Neural cell (in vitro differentiated cells): ENCODE results near the gene RRAGB. TPM values are rescaled to one million over a fixed set of nuclear protein-coding genes. Genes with fewer than 3 reads are reported as not detected.
"Not testable (repeated sequence)": the region's sequence is repeated elsewhere in the genome, so short reads cannot be mapped to it uniquely, and the experiment has no call there.

ENCODE experiments used
- H2AFZ ChIP-seq: fragments of 200-600, 300-800 bp; sonication (generic), shearing (Covaris generic); 2 replicates; pipeline ENCODE4 v1.6.0; 2014; ENCODE audit warnings: low read depth, mild to moderate bottlenecking, antibody characterized with exemption, low read length, moderate library complexity
- H3F3A ChIP-seq: fragments of 200-600 bp; shearing (Covaris generic); 2 replicates; pipeline ENCODE4 v1.6.1; 2016; ENCODE audit warnings: mild to moderate bottlenecking, moderate library complexity, mixed read lengths, antibody characterized with exemption, low read length; ENCODE audit not compliant: insufficient read depth, poor library complexity, severe bottlenecking
- H3K27ac ChIP-seq: fragments of 200-600, 300-800 bp; sonication (generic), shearing (Covaris generic); 2 replicates; pipeline ENCODE4 v1.5.1; 2014; ENCODE audit warnings: mild to moderate bottlenecking, low read length, moderate library complexity
- H3K27me3 ChIP-seq: fragments of 300-800, 200-600 bp; sonication (generic), shearing (Covaris generic); 2 replicates; pipeline ENCODE4 v1.6.0; 2014; ENCODE audit warnings: mild to moderate bottlenecking, low read depth, low read length, moderate library complexity; ENCODE audit not compliant: insufficient read depth
- H3K36me3 ChIP-seq: fragments of 300-800, 200-600 bp; sonication (generic), shearing (Covaris generic); 2 replicates; pipeline ENCODE4 v1.5.1; 2014; ENCODE audit warnings: mild to moderate bottlenecking, antibody characterized with exemption, low read length, moderate library complexity; ENCODE audit not compliant: insufficient read depth
- H3K4me2 ChIP-seq: fragments of 300-800, 200-600 bp; sonication (generic), shearing (Covaris generic); 2 replicates; pipeline ENCODE4 v1.6.0; 2014; ENCODE audit warnings: mild to moderate bottlenecking, low read length
- H3K4me3 ChIP-seq: fragments of 300-800, 200-600 bp; sonication (generic), shearing (Covaris generic); 2 replicates; pipeline ENCODE4 v1.5.1; 2014; ENCODE audit warnings: mild to moderate bottlenecking, low read length, moderate library complexity
- H3K79me2 ChIP-seq: fragments of 200-600 bp; shearing (Covaris generic); replicated peaks from 2 replicates; pipeline ENCODE4 v1.6.0; 2014; ENCODE audit warnings: mild to moderate bottlenecking, low read length, moderate library complexity; ENCODE audit not compliant: insufficient read depth
- H3K9ac ChIP-seq: fragments of 300-800, 200-600 bp; sonication (generic), shearing (Covaris generic); 2 replicates; pipeline ENCODE4 v1.6.1; 2016; ENCODE audit warnings: mild to moderate bottlenecking, low read length, mixed read lengths
- H3K9me2 ChIP-seq: fragments of 200-600 bp; shearing (Covaris generic); 2 replicates; pipeline ENCODE4 v1.6.1; 2016; ENCODE audit warnings: mild to moderate bottlenecking, low read length, mixed read lengths; ENCODE audit not compliant: insufficient read depth
- H3K9me3 ChIP-seq: fragments of 200-600, 300-800 bp; sonication (generic), shearing (Covaris generic); 2 replicates; pipeline ENCODE4 v1.6.1; 2016; ENCODE audit warnings: mild to moderate bottlenecking, mixed run types, low read length, moderate library complexity, mixed read lengths
- H4K20me1 ChIP-seq: fragments of 200-600 bp; shearing (Covaris generic); 2 replicates; pipeline ENCODE4 v1.6.1; 2016; ENCODE audit warnings: mild to moderate bottlenecking, mixed run types; ENCODE audit not compliant: insufficient read depth
- CTCF ChIP-seq: fragments of 450-650 bp; IDR thresholded peaks from 2 replicates; pipeline ENCODE4 v1.5.1; 2014; ENCODE audit warnings: antibody characterized with exemption, mild to moderate bottlenecking, moderate library complexity; ENCODE audit not compliant: poor library complexity, severe bottlenecking
- EP300 ChIP-seq: fragments of 450-650 bp; conservative IDR thresholded peaks from 2 replicates; pipeline ENCODE4 v1.6.1; 2014; ENCODE audit warnings: antibody characterized with exemption, mild to moderate bottlenecking, moderate library complexity; ENCODE audit not compliant: poor library complexity, severe bottlenecking
- EZH2 ChIP-seq: fragments of 200-600, 300-800 bp; shearing (Covaris generic), sonication (generic); IDR thresholded peaks from 2 replicates; pipeline ENCODE4 v1.6.1; 2014; ENCODE audit warnings: antibody characterized with exemption, low read length, borderline replicate concordance, mild to moderate bottlenecking; ENCODE audit not compliant: insufficient read depth, poor library complexity, severe bottlenecking
- MXI1 ChIP-seq: fragments of 450-650 bp; conservative IDR thresholded peaks from 2 replicates; pipeline ENCODE4 v1.6.1; 2014; ENCODE audit warnings: antibody characterized with exemption, mild to moderate bottlenecking; ENCODE audit not compliant: poor library complexity, severe bottlenecking
- POLR2AphosphoS5 ChIP-seq: IDR thresholded peaks from 2 replicates; pipeline ENCODE4 v1.6.1; 2012
- RAD21 ChIP-seq: fragments of 450-650 bp; conservative IDR thresholded peaks from 2 replicates; pipeline ENCODE4 v1.6.1; 2014; ENCODE audit warnings: antibody characterized with exemption, mild to moderate bottlenecking, moderate library complexity
- SMC3 ChIP-seq: fragments of 450-650 bp; conservative IDR thresholded peaks from 2 replicates; pipeline ENCODE4 v1.6.1; 2014; ENCODE audit warnings: antibody characterized with exemption, mild to moderate bottlenecking, moderate library complexity; ENCODE audit not compliant: poor library complexity
- TAF1 ChIP-seq: IDR thresholded peaks from 2 replicates; pipeline ENCODE4 v1.6.1; 2012; ENCODE audit warnings: low read depth
- polyA minus RNA-seq: library from RNA; depleted of rRNA, polyadenylated mRNA; stranded (reverse); fragments of >200 nt; gene quantifications from 2 replicates; pipeline ENCODE4 v1.2.3, GENCODE V29; 2014
- polyA plus RNA-seq: library from polyadenylated mRNA; depleted of rRNA; stranded (reverse); fragments of >200 nt; gene quantifications from 2 replicates; pipeline ENCODE4 v1.2.3, GENCODE V29; 2014
- TF ChIP-seq, protein P1 (sequence below): IDR thresholded peaks from 2 replicates; pipeline ENCODE4 v1.6.1; 2012; ENCODE audit warnings: borderline replicate concordance

The RRAGB gene
- 124 and 161 TPM in 2 replicates for polyA plus RNA-seq
- polyA minus RNA-seq = 82.7 and 82.8 TPM in 2 replicates

GRCh38 chrX:55717521-55718497 lies at the start of gene RRAGB:
Gene RRAGB (plus strand): TSS chrX:55717749. CDS start chrX:55718328, 579 bp downstream.
- no peaks in the 10 kb centered on the region for H3K9me3 ChIP-seq
- peak within 1 kb of the TSS; percentile 40 for H2AFZ ChIP-seq
- H3K9me2 ChIP-seq = no peaks in the 10 kb centered on the region
- no peaks in the 10 kb centered on the region for H4K20me1 ChIP-seq
- peak within 1 kb of the TSS; percentile 81 for H3K27ac ChIP-seq
- no peaks in the 10 kb centered on the region for H3F3A ChIP-seq
- peak within 1 kb of the TSS; percentile 80 for H3K9ac ChIP-seq
- no peaks in the 10 kb centered on the region for H3K27me3 ChIP-seq
- TF ChIP-seq SMC3 (peak; percentile 75), POLR2AphosphoS5 (peak; percentile 79), RAD21 (peak; percentile 63), CTCF (peak; percentile 79), EP300 (no peak), MXI1 (peak; percentile 71), TAF1 (no peak), EZH2 (no peak)
- TF ChIP-seq, protein P1, sequence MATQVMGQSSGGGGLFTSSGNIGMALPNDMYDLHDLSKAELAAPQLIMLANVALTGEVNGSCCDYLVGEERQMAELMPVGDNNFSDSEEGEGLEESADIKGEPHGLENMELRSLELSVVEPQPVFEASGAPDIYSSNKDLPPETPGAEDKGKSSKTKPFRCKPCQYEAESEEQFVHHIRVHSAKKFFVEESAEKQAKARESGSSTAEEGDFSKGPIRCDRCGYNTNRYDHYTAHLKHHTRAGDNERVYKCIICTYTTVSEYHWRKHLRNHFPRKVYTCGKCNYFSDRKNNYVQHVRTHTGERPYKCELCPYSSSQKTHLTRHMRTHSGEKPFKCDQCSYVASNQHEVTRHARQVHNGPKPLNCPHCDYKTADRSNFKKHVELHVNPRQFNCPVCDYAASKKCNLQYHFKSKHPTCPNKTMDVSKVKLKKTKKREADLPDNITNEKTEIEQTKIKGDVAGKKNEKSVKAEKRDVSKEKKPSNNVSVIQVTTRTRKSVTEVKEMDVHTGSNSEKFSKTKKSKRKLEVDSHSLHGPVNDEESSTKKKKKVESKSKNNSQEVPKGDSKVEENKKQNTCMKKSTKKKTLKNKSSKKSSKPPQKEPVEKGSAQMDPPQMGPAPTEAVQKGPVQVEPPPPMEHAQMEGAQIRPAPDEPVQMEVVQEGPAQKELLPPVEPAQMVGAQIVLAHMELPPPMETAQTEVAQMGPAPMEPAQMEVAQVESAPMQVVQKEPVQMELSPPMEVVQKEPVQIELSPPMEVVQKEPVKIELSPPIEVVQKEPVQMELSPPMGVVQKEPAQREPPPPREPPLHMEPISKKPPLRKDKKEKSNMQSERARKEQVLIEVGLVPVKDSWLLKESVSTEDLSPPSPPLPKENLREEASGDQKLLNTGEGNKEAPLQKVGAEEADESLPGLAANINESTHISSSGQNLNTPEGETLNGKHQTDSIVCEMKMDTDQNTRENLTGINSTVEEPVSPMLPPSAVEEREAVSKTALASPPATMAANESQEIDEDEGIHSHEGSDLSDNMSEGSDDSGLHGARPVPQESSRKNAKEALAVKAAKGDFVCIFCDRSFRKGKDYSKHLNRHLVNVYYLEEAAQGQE = no peak
- peak within 1 kb of the TSS; percentile 85 for H3K4me3 ChIP-seq
- H3K4me2 ChIP-seq = peak within 1 kb of the TSS; percentile 78
- H3K36me3 ChIP-seq = no peaks in the 10 kb centered on the region
- peaks cover 10% of the 10 kb centered on the region for H3K79me2 ChIP-seq

GRCh38 chrX:55668084-55668483 lies 49.5 kb upstream of the RRAGB start:
- Histone ChIP-seq H3K9ac (no peak overlapping the region), H3K9me2 (no peaks in the 10 kb centered on the region), H3K79me2 (no peaks in the 10 kb centered on the region), H2AFZ (no peak overlapping the region), H4K20me1 (no peaks in the 10 kb centered on the region), H3F3A (no peaks in the 10 kb centered on the region), H3K36me3 (no peaks in the 10 kb centered on the region), H3K27me3 (no peaks in the 10 kb centered on the region), H3K4me3 (no peak overlapping the region), H3K27ac (no peak overlapping the region), H3K9me3 (no peaks in the 10 kb centered on the region), H3K4me2 (no peak overlapping the region)
- no peak for TF ChIP-seq EP300
- no peak for TF ChIP-seq MXI1
- TF ChIP-seq POLR2AphosphoS5 = no peak
- no peak for TF ChIP-seq SMC3
- TF ChIP-seq TAF1 = no peak
- TF ChIP-seq RAD21 = no peak

- not testable (repeated sequence) for H3K27ac ChIP-seq, H2AFZ ChIP-seq, H3K9me2 ChIP-seq, H3K9ac ChIP-seq, H3K4me2 ChIP-seq, H3F3A ChIP-seq, H3K36me3 ChIP-seq, H3K4me3 ChIP-seq, H3K9me3 ChIP-seq, H3K27me3 ChIP-seq, H4K20me1 ChIP-seq, H3K79me2 ChIP-seq
Measured at GRCh38 chrX:55688579-55688978, 29.0 kb upstream of the RRAGB start.
